Lower leg skin (tissue), 4 donors: ENCODE results near the gene CA7. TPM values are rescaled to one million over a fixed set of nuclear protein-coding genes. Genes with fewer than 3 reads are reported as not detected.
"Not testable (repeated sequence)": the region's sequence is repeated elsewhere in the genome, so short reads cannot be mapped to it uniquely, and the experiment has no call there.

Experiments
- DNase-seq, 2 donors: peaks; one replicate each; pipeline ENCODE4 v3.0.0-alpha.2; 2019; ENCODE audit warnings: low spot score in 2 of 2
- H3K4me3 ChIP-seq: fragments of 200-600 bp; sonication (generic); 2 replicates; pipeline ENCODE4 v1.5.1; 2017; ENCODE audit warnings: mild to moderate bottlenecking, low read depth; ENCODE audit not compliant: poor library complexity, severe bottlenecking
- POLR2A ChIP-seq, 2 donors: fragments of 450-650 bp; IDR thresholded peaks; one replicate each; pipeline ENCODE4 v1.6.1; 2016 to 2017; ENCODE audit warnings: antibody characterized with exemption in 2 of 2, mild to moderate bottlenecking in 1 of 2, moderate library complexity in 1 of 2
- WGBS, 2 donors: methylation state at CpG; one replicate each; pipeline ENCODE4 v1.1.5; 2018; 5-methylcytosine and 5-hydroxymethylcytosine counted together
- intact Hi-C: fragments of 100-400 bp; cut with DNase I; formaldehyde crosslinking; loops from one replicate; pipeline ENCODE4 v1.15.0; 2023; ENCODE audit warnings: low total_unique reads
- total RNA-seq, 4 donors: library from RNA; depleted of rRNA; stranded (reverse); fragments of >200 nt; gene quantifications; one replicate each; pipeline ENCODE4 v1.1.0, GENCODE V29; 2016
- TF ChIP-seq, protein P1 (sequence below), 3 donors: fragments of 450-650 bp; IDR thresholded peaks; one replicate each; pipeline ENCODE4 v1.5.1; 2016; ENCODE audit warnings: antibody characterized with exemption in 3 of 3, mild to moderate bottlenecking in 3 of 3, moderate library complexity in 2 of 3

Gene CA7
- total RNA-seq, 4 donors from 2014 or later: not detected

- DNase-seq: no peak
- intact Hi-C loops: no loop called here
- no peak overlapping the region for H3K4me3 ChIP-seq
- TF ChIP-seq, protein P1, sequence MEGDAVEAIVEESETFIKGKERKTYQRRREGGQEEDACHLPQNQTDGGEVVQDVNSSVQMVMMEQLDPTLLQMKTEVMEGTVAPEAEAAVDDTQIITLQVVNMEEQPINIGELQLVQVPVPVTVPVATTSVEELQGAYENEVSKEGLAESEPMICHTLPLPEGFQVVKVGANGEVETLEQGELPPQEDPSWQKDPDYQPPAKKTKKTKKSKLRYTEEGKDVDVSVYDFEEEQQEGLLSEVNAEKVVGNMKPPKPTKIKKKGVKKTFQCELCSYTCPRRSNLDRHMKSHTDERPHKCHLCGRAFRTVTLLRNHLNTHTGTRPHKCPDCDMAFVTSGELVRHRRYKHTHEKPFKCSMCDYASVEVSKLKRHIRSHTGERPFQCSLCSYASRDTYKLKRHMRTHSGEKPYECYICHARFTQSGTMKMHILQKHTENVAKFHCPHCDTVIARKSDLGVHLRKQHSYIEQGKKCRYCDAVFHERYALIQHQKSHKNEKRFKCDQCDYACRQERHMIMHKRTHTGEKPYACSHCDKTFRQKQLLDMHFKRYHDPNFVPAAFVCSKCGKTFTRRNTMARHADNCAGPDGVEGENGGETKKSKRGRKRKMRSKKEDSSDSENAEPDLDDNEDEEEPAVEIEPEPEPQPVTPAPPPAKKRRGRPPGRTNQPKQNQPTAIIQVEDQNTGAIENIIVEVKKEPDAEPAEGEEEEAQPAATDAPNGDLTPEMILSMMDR (IDR thresholded peaks at IDR 0.05): no peak
- no peak for TF ChIP-seq POLR2A (IDR thresholded peaks at IDR 0.05)
Measured at GRCh38 chr16:66863707-66864106, 19.5 kb downstream of the CA7 start.

GRCh38 chr16:66869424-66869823 lies 25.2 kb downstream of the CA7 start:
- no peak for DNase-seq
- TF ChIP-seq, protein P1 (IDR thresholded peaks at IDR 0.05): no peak
- no peak for TF ChIP-seq POLR2A (IDR thresholded peaks at IDR 0.05)
- 70 to 100% methylated on average over 1 of the region's 1 CpG for WGBS, 2 donors
- H3K4me3 ChIP-seq: no peak overlapping the region
- intact Hi-C loops: loop anchor here (5.0 kb wide), 1 partner anchor 142 kb away; no protein-coding TSS in a partner anchor

GRCh38 chr16:66871363-66871762 lies 27.1 kb downstream of the CA7 start:
- WGBS, 2 donors: 96 to 100% methylated on average over 2 of the region's 2 CpGs
- intact Hi-C loops, DNase-seq: not testable (repeated sequence)

DNA sequence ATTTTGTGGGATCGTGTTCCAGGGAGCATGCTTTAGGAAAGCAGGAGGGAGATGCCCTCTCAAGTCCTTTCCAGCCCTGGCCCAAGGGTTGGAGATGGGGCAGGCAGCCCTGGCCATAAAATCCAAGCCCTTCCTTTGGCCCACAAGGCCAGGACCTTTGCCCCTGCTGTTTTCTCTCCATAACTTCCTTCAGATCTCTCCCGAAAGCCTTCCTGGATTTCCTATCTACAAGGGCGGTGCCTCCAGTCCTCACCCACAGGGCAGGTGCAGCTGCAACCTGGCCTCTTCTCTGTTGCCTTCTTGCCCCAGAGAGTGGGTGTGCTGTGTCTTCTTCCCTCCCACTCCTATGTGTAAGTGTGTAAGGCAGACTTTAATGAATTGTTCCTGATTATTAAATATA lies 27.6 kb downstream of the CA7 start:
- no peak overlapping the region for H3K4me3 ChIP-seq
- no peak for DNase-seq
- intact Hi-C loops: no loop called here
- no peak for TF ChIP-seq POLR2A (IDR thresholded peaks at IDR 0.05)
- TF ChIP-seq, protein P1 (IDR thresholded peaks at IDR 0.05): no peak
- WGBS, 2 donors: 83 to 90% methylated on average over 3 of the region's 3 CpGs

More at GRCh38 chr16:66871363-66871762, 27.1 kb downstream of the CA7 start:
- H3K4me3 ChIP-seq: not testable (repeated sequence)

DNA sequence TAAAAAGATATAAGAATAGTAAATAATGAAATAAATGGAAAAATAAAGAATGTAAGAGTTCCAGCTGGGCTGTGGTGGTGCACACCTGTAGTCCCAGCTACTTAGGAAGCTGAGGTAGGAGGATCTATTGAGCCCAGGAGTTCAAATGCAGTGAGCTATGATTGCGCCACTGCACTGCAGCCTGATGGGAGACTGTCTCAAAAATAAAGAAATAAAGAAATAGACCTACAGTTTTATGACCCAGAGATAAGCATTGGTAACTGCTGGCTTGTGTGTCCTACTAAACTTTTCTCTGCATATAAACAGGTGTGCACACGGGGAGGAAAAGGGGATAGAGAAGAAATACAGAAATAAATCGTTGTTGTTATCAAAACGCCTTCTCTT lies 28.3 kb downstream of the CA7 start:
- WGBS, 2 donors: 52 to 55% methylated on average over 4 of the region's 4 CpGs
- intact Hi-C loops: no loop called here
- no peak overlapping the region for H3K4me3 ChIP-seq

DNA sequence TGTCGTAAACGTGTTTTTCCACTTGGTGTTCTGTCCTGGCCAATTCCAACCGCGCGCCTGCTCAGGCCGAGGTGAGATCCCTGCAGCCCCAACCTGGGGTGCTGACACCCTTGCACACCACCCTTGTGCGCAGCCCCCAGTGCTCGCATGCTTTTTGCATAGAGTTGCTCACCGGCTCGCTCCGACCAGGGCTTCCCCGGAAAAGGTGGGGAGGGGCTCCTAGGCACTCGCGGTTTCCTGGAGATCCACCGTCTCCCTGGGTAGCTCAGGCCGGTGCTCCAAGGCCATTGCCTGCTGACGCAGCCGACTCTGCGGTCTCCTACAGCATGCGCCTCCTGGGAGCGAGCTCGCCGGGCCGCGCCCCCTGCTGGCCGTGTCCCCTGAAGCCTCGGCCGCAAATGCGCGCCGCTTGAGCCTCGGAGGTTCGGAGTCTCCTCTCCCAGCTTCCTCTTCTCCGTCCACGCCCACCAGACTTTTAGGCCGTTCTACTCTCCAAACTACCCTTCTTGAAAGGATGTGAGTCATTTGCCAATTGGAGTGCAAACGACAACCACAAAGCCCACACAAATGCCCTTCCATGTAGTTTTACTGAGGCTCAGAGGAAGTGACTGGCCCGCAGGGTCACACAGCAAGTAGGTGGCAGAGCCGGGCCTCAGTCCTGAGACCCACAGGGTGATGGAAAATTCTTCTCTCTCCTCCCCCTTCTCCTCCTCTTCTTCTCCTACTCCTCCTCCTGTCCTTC lies 28.9 kb downstream of the CA7 start:
- peak; percentile 84 to 98 for DNase-seq
- WGBS, 2 donors: 4% methylated on average over 27 to 37 of the region's 39 CpGs
- H3K4me3 ChIP-seq: no peak overlapping the region
- intact Hi-C loops: no loop called here
- TF ChIP-seq, protein P1 (IDR thresholded peaks at IDR 0.05): peak in 1 of 3 donors; percentile 77
- no peak for TF ChIP-seq POLR2A (IDR thresholded peaks at IDR 0.05)

More for the DNA sequence above, 28.3 kb downstream of the CA7 start:
- DNase-seq: no peak
- TF ChIP-seq POLR2A (IDR thresholded peaks at IDR 0.05): no peak
- TF ChIP-seq, protein P1 (IDR thresholded peaks at IDR 0.05): no peak
